GM19468 (cell line): ENCODE measurements around the gene UBR1.
"Not testable (repeated sequence)": the region's sequence is repeated elsewhere in the genome, so short reads cannot be mapped to it uniquely, and the experiment has no call there.

Experiments
- ATAC-seq: cut with Tn5 transposase; IDR thresholded peaks from one replicate; pipeline ENCODE4 v1.9.1; 2021; ENCODE audit warnings: mild to moderate bottlenecking, moderate library complexity, moderate number of reproducible peaks; ENCODE audit not compliant: unreplicated experiment; ENCODE audit errors: extremely low read depth

The UBR1 gene

DNA sequence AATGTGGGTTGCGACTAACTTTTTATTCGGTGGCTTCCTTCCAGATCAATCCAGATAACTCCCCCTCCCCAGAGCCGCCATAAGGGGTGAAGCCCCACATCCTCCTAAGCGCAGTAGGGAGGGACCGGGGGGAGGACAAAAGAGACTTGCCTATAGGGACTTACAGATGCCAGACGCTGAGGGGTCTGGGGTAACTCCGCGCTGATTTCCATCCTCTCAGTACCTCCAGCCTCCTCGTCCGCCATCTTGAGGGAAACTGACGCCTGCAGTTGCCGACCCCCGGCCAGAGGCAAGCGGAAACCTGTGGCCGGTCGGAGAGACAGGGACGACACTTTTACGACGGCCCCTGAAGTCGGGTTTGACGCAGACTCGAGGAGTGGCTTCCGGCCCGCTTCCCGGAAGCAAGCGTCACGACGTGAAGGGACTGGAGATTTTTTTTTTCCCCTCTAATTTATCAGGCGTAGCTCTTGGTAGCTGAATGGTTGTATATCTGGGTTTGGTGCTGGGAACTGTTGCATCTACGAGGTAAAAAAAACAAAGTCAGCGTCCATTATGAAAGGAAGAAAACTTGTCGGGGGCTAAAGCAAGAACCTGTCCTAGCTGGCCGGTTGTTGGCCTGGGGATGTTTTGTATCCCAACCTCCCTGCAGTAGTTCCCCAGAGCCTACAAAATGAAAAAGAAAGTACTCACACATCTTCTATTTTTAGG lies at the start of gene UBR1:
Gene UBR1, minus strand, starts transcription at position 261 of the 708 bp plus-strand sequence. Its CDS starts 16 bp downstream, at position 245.
- peak; percentile 55 for ATAC-seq

GRCh38 chr15:43153269-43153668 lies 47.4 kb upstream of the UBR1 start:
- no peak for ATAC-seq

DNA sequence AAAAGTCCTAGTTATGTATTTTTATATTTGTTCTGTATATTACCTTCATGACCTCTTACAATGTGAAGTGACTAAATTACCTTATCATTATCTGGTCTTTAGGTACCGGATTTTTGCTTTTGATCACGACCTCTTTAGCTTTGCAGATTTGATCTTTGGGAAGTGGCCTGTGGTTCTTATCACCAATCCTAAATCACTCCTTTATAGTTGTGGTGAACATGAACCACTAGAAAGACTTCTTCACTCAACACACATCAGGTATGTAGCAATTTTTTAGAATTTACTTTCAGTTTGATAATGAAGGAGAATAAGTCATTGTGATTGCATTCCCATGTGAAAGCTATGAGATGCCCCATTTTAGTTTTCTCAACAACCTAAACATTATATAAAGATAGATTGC lies 45.9 kb upstream of the UBR1 start:
- ATAC-seq = no peak

GRCh38 chr15:43150191-43150929 lies 44.5 kb upstream of the UBR1 start:
- no peak for ATAC-seq

- ATAC-seq = no peak
Observed at GRCh38 chr15:43146184-43146583, 40.3 kb upstream of the UBR1 start.

DNA sequence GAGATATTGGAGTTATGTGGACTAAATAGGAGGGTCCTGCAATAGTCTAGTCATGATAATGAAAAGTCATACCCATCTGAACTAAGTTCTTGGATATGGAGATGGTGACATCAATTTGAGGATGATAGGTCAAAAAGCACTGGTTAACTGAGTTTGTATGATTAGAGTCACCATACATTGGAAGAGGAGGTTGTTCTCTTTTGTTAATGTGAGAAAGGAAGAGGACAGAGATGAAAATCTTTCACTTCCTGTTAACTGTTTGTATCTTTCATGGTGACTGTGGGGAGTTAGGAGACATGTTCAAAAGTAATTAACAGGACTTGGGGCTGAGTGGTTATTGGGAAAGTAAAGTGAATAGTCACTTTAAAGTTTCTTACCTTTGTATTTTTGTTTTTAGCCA lies 38.7 kb upstream of the UBR1 start:
- ATAC-seq = no peak

- ATAC-seq = no peak
Observed at GRCh38 chr15:43143203-43143941, 37.5 kb upstream of the UBR1 start.

DNA sequence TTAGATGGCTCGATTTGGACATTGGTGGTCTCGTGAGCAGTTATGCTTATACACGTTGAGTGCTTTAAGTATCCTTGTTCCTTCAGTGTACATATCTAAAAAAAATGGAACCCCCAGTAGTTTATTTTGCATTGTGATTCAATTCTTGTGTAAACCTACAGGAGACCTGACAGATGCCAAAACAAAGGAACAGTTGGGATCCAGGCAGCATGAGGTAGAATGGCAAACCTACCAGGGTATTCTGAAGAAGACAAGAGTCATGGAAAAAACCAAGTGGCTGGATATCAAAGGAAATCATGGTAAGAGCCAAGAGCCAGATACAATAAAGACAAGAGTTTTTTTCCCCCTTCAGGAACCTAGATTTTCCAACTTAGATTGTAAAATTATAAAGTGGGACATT lies 29.5 kb upstream of the UBR1 start:
- no peak for ATAC-seq

DNA sequence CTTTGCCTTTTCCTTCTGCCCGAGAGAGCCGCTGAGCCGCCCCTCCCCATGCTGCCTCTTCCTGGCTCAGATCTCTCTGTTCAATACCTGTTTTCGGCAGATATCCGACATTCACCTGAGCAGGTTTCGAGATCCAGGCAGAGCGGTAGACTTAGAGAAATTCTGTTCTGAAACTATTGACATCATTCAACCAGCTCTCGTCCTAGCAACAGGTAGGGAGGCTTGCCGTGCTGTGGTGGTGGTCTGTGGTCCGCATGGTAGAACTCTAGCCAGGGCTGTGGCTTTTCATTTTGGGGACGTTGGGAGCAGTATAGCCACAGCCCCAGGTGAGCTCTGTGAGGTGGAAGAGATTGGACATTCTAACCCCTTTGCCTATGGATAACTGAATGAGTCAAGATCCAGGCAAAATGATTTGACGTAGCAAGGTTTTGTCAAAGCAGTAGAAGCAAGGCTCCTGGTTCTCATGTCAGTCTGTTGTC lies 28.4 kb upstream of the UBR1 start:
- no peak for ATAC-seq

DNA sequence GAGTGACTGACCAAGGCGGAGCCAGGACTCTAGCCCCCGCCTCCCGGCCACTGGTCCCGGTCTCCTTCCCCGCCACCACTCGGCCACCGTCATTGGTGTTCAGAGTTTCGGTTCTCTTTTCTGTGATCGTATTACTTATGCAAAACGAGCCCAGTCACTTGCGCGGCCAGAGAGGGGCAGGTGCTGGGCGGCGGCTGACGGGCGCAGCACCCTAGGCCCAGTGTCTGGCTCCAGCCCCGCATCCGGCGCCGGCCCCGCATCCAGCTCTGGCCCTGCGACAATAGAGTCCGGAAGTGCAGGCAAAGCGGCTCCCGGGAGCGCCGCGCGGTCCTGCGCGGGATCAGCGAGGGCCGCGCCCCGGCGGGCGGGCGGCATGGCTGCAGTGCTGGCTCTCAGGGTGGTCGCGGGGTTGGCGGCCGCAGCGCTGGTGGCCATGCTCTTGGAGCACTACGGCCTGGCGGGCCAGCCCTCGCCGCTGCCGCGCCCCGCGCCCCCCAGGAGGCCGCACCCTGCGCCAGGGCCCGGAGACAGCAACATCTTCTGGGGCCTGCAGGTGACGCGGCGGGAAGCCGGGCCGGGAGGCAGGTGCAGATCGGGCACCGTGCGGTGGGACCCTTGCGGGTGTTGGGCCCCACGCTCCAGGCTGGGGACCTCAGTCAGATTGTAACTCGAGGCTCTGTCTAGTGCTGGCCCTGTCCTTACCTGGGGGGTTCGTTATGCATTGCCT lies 27.8 kb upstream of the UBR1 start, which contains the start of gene TMEM62:
Gene TMEM62, plus strand, starts transcription at position 157 of the 727 bp plus-strand sequence. Its CDS starts 217 bp downstream, at position 374.
- peak; percentile 59 for ATAC-seq

DNA sequence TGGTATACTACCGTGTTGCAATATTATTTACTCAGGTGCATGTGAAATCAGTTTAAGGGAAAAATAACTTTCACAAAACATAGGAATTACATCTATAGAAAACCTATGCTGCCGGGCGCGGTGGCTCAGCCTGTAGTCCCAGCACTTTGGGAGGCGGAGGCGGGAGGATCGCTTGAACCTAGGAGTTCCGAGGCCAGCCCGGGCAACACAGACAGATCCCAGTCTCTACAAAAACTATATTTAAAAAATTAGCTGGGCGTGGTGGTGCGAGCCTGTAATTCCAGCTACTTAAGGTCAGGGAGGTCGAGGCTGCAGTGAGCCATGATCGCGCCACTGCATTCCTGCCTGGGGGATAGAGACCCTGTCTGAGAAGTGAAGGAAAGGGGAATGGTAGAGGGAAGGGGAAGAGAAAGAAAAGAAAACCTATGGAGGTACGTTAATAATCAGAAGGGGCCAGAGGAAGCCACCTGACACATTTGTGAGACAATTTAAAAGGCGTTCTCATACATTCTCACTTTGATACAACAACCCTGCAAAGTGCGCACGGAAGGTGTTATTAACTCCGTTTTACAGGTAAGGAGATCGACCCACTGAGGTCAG lies 27.1 kb upstream of the UBR1 start:
- ATAC-seq = no peak

GRCh38 chr15:43128980-43129335 lies 23.1 kb upstream of the UBR1 start:
- ATAC-seq = no peak

- ATAC-seq = not testable (repeated sequence)
Observed at GRCh38 chr15:43128174-43128979, 22.5 kb upstream of the UBR1 start.

- no peak for ATAC-seq
Observed at GRCh38 chr15:43127752-43128151, 21.9 kb upstream of the UBR1 start.

DNA sequence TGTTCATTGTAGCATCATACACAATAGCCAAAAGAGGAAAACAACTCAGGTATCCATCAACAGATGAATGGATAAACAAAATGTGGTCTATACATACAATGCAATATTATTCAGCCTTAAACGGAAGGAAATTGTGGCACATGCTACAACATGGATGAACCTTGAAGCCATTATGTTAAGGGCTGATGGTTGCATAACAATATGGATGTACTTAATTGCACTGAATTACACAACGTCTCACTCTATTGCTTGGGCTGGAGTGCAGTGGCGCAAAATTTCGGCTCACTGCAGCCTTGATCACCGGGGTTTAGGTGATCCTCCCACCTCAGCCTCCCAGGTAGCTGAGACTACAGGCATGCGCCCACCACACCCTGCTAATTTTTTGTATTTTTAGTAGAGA lies 20.5 kb upstream of the UBR1 start:
- ATAC-seq = no peak

DNA sequence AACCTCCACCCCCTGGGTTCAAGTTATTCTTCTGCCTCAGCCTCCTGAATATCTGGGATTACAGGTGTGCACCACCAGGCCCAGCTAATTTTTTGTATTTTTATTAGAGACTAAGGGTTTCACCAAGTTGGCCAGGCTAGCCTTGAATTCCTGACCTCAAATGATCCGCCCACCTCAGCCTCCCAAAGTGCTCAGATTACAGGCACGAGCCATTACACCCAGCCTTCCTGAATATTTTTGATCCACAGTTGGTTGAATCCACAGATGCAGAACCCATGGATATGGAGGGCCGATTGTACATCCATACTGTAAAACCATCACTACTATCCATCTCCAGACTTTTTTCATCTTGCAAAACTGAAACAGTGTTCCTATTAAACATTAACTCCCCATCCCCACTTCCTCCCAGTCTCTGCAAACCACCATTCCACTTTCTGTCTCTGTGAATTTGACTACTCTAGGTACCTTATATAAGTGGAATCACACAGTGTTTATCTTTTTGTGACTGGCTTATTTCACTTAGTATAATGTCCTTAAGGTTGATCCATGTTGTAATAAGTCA lies 19.3 kb upstream of the UBR1 start:
- ATAC-seq = no peak

DNA sequence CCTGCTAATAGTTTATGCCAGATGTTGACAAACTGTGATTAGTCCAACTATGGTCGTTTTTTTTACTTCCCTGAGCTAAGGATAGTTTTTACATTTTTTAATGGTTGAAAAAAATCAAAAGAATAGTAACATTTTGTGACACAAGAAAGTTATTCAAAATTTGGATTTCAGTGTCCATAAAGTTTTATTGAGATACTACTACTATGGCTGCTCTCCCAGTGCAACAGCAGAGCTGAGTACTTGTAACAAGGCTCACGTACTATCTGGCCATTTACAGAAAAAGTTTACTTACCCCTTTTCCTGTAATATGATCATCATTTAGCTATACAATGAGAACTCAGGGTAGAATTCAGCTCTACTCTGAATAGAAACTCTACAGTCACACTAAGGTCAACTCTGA lies 16.0 kb upstream of the UBR1 start:
- ATAC-seq = no peak

DNA sequence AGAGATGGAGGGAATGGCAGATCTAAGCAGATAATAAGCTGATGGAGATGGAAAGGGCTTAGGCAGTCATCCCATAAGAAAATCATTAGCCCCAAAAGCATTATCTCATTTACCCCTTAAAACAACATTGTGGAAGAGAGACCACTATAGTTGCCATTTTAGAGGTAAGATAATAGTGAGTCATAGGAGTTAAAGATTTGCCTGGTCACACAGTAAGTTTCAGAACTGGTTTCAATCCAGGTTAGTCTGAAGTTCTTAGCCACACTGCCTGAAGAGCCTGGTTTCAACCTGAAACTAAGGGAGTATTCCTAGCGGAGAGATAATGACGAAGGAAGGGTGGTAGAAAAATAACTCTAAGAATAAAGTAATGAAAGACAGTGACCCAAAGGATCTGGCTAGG lies 13.0 kb upstream of the UBR1 start:
- peak; percentile 23 for ATAC-seq

GRCh38 chr15:43118286-43118685 lies 12.4 kb upstream of the UBR1 start:
- no peak for ATAC-seq
